ENCODE measurements around the gene FCHSD1. TPM values are rescaled to one million over a fixed set of nuclear protein-coding genes. Genes with fewer than 3 reads are reported as not detected.

Gene FCHSD1
- polyA plus RNA-seq, 1 experiment, result 45.8 TPM

DNA sequence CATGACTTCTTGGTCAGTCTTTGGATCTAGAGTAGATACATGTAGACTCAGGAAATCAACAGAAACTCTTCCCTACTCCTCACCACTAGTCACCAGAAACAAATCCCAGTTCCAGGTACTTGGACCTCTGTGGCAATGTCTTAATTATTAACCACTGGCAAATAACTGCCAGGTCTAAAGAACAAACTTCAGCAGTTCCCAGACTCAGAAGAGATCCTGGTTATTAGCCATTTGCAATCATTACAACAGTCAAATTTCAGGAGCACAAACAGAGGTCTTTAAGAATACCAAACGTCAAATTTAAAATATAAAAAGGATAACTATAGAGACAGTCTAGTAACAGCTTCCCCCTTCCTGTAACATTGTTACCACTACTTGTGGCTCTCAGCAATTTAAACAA, 42.7 kb downstream of the FCHSD1 start:
- ChIA-PET POLR2A (no interaction called here), CTCF (interaction anchor here (1.6 to 3.5 kb wide), 4 partner anchors 9 to 17 kb away, joined by 7 to 24 read pairs (median 11); partner anchors contain the start of gene DIAPH1)
- Histone ChIP-seq H3K27me3 (ENCODE audit: control insufficient read depth, insufficient read depth, low read length) (no peaks in the 10 kb centered on the region), H3K36me3 (ENCODE audit: control insufficient read depth, insufficient read depth, low read length) (no peaks in the 10 kb centered on the region), H3K4me3 (ENCODE audit: low read depth, low read length) (no peak overlapping the region)
- TF ChIP-seq, protein P1, sequence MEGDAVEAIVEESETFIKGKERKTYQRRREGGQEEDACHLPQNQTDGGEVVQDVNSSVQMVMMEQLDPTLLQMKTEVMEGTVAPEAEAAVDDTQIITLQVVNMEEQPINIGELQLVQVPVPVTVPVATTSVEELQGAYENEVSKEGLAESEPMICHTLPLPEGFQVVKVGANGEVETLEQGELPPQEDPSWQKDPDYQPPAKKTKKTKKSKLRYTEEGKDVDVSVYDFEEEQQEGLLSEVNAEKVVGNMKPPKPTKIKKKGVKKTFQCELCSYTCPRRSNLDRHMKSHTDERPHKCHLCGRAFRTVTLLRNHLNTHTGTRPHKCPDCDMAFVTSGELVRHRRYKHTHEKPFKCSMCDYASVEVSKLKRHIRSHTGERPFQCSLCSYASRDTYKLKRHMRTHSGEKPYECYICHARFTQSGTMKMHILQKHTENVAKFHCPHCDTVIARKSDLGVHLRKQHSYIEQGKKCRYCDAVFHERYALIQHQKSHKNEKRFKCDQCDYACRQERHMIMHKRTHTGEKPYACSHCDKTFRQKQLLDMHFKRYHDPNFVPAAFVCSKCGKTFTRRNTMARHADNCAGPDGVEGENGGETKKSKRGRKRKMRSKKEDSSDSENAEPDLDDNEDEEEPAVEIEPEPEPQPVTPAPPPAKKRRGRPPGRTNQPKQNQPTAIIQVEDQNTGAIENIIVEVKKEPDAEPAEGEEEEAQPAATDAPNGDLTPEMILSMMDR (IDR thresholded peaks at IDR 0.05; ENCODE audit: insufficient read depth, low read depth, low read length), result no peak
- DNase-seq (ENCODE audit: low read depth), result no peak

DNA sequence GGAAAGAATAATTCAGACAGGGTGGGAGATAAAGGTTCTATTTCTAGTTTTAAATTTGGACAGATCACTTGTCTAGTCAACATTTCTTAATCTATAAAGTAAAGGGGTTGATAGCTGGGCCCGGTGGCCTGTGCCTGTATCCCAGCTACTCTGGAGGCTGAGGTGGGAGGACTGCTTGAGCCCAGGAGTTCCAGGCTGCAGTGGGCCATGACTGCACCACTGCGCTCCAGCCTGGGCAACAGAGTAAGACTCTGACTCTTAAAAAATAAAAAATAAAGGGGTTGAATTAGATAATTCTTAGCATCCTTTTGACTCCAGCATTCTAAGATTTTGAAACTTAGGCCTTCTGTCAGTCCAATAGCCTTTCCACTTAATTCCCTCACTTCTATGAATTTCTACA, 43.2 kb downstream of the FCHSD1 start:
- H3K4me3 ChIP-seq (ENCODE audit: low read depth, low read length), result no peak overlapping the region
- TF ChIP-seq, protein P1 (IDR thresholded peaks at IDR 0.05; ENCODE audit: insufficient read depth, low read depth, low read length), result no peak
- CTCF ChIA-PET, result interaction anchor here (0.5 to 3.5 kb wide), 6 partner anchors 9 to 221 kb away, joined by 3 to 24 read pairs (median 8); partner anchors contain the start of gene DIAPH1
- no peaks in the 10 kb centered on the region for H3K36me3 ChIP-seq (ENCODE audit: control insufficient read depth, insufficient read depth, low read length)
- H3K27me3 ChIP-seq (ENCODE audit: control insufficient read depth, insufficient read depth, low read length), result no peaks in the 10 kb centered on the region
- DNase-seq (ENCODE audit: low read depth), result no peak
- POLR2A ChIA-PET, result no interaction called here

DNA sequence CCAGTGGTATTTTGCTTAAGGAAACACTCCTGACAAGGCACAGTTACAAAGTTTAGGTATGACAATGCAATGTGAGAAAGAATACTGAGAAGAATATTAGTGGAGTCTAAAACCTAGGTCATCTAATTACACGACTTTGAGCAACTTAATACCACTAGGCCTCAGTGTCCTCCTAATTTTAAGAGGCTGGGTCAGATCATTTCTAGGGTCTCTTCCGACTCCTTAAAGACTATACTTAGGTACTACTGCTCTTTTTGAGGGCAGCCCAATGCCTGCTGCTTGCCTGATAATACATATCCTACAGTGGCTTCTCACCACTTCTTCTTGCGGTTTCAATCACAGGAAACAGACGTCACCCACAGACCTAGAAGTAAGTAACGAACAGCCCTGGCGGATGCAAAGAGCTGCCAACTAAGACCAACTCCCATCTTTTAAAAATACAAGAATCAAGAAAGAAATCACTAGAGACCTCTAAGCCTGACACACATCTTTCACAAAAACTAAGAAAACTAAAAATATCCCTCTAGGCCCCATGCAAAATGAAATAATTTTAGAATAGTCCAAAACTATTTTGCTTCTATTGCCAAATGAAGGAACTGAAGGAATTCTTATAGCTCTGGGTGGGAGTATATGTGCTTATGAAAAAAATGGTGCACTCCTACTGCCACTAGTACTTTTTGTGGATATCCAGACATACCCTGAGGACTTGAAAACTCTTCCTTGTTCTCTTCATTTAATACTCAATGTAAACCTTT, 45.5 kb downstream of the FCHSD1 start:
- no peaks in the 10 kb centered on the region for H3K36me3 ChIP-seq (ENCODE audit: control insufficient read depth, insufficient read depth, low read length)
- no peak overlapping the region for H3K4me3 ChIP-seq (ENCODE audit: low read depth, low read length)
- ChIA-PET POLR2A (interaction anchor here (0.6 kb wide), 1 partner anchor 11 kb away, joined by 5 read pairs; no protein-coding TSS in a partner anchor), CTCF (interaction anchor here (0.7 to 4.7 kb wide), 3 partner anchors 9 to 14 kb away, joined by 3 to 23 read pairs (median 3); partner anchors contain the start of gene DIAPH1)
- TF ChIP-seq, protein P1 (IDR thresholded peaks at IDR 0.05; ENCODE audit: insufficient read depth, low read depth, low read length), result no peak
- H3K27me3 ChIP-seq (ENCODE audit: control insufficient read depth, insufficient read depth, low read length), result no peaks in the 10 kb centered on the region
- DNase-seq (ENCODE audit: low read depth), result no peak

DNA sequence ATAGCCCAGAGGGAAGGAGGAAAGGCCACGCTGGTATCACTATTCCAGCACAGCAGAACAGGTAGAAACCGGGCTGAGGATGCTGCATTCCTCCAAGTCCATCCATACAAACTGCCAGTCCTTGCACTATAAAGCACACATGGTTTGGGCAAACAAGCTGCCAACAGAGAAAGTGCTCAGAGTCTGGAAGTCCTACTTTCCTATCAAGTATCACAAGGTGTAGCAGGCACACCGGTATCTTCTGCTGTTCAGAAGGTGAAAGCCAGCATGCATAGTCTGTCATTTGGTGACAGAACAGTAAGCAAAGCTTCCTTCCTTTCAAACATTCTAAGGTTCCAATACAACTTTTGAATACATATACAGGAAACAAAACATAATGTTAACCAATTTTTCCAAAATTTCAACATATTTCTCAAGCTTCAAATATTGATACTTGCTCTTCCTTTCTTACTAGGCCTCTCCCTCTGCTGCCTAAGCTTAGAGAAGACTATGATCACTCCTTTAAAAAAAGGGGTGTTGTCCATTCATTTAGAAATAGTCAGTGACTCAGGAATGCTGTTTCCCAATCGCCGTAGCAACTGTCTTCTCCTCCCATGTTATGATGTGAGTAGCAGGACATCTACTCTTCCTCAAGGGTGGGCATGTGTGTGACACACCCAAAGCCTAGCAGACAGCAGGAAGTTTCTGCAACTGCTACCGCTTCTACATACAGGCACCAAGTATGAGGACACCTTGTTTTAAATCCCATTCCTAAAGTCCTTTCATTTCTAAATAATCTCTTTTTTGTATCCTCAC, 47.1 kb downstream of the FCHSD1 start:
- ChIA-PET POLR2A (no interaction called here), CTCF (interaction anchor here (0.7 to 8.7 kb wide), 7 partner anchors 10 to 40 kb away, joined by 3 to 81 read pairs (median 4); partner anchors contain the start of gene DIAPH1)
- TF ChIP-seq, protein P1 (IDR thresholded peaks at IDR 0.05; ENCODE audit: insufficient read depth, low read depth, low read length), result no peak
- Histone ChIP-seq H3K4me3 (ENCODE audit: low read depth, low read length) (no peak overlapping the region), H3K36me3 (ENCODE audit: control insufficient read depth, insufficient read depth, low read length) (no peaks in the 10 kb centered on the region), H3K27me3 (ENCODE audit: control insufficient read depth, insufficient read depth, low read length) (no peaks in the 10 kb centered on the region)
- DNase-seq (ENCODE audit: low read depth), result peak; percentile 94

DNA sequence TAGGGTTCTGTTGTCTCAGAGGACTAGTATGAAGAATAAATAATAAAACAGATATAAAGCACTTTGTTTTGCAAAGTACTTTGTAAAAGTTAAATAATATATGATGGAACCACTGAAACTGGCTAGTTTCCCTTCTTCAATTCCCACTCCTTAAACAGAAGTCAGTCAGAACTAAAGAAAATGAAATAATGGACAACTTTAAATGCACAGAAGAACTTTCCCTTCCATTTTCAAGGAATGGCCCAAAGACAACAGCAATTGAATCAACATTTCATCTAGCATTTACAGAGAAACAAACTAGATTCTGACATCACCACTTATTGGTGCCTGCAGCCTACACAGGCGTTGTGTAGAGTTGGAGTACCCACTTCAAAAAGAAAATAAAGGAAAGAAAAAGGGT, 48.6 kb downstream of the FCHSD1 start:
- no peaks in the 10 kb centered on the region for H3K27me3 ChIP-seq (ENCODE audit: control insufficient read depth, insufficient read depth, low read length)
- no peaks in the 10 kb centered on the region for H3K36me3 ChIP-seq (ENCODE audit: control insufficient read depth, insufficient read depth, low read length)
- ChIA-PET POLR2A (interaction anchor here (0.5 kb wide), 1 partner anchor 10 kb away, joined by 13 read pairs; no protein-coding TSS in a partner anchor), CTCF (interaction anchor here (1.7 to 8.7 kb wide), 5 partner anchors 9 to 36 kb away, joined by 3 to 81 read pairs (median 11); partner anchors contain the start of gene DIAPH1)
- TF ChIP-seq, protein P1 (IDR thresholded peaks at IDR 0.05; ENCODE audit: insufficient read depth, low read depth, low read length), result no peak
- no peak overlapping the region for H3K4me3 ChIP-seq (ENCODE audit: low read depth, low read length)
- no peak for DNase-seq (ENCODE audit: low read depth)
